IPS-15b (cell line): ENCODE data around the gene MGAT4A.
"Not testable (repeated sequence)": the region's sequence is repeated elsewhere in the genome, so short reads cannot be mapped to it uniquely, and the experiment has no call there.

Experiments
- H3K27me3 ChIP-seq: one replicate; pipeline ENCODE4 v1.6.1; 2013; ENCODE audit warnings: low read length; ENCODE audit not compliant: control insufficient read depth, insufficient read depth
- H3K36me3 ChIP-seq: one replicate; pipeline ENCODE4 v1.6.1; 2013; ENCODE audit warnings: low read length; ENCODE audit not compliant: control insufficient read depth, insufficient read depth
- H3K4me1 ChIP-seq: one replicate; pipeline ENCODE4 v1.6.1; 2013; ENCODE audit warnings: mild to moderate bottlenecking, low read length; ENCODE audit not compliant: control insufficient read depth, insufficient read depth
- H3K4me3 ChIP-seq: one replicate; pipeline ENCODE4 v1.5.1; 2013; ENCODE audit warnings: low read depth, low read length
- H3K9ac ChIP-seq: one replicate; pipeline ENCODE4 v1.6.1; 2013; ENCODE audit warnings: low read depth, mild to moderate bottlenecking, low read length
- H3K9me3 ChIP-seq: one replicate; pipeline ENCODE4 v1.6.1; 2013; ENCODE audit warnings: mild to moderate bottlenecking, low read length; ENCODE audit not compliant: control insufficient read depth, insufficient read depth

The MGAT4A gene

GRCh38 chr2:98737848-98738247, 6.9 kb upstream of the MGAT4A start:
- H3K27me3 ChIP-seq = peaks cover 1% of the 10 kb centered on the region
- no peaks in the 10 kb centered on the region for H3K36me3 ChIP-seq
- no peak overlapping the region for H3K4me3 ChIP-seq
- no peaks in the 10 kb centered on the region for H3K4me1 ChIP-seq
- H3K9ac ChIP-seq = no peak overlapping the region
- H3K9me3 ChIP-seq = no peaks in the 10 kb centered on the region

- Histone ChIP-seq H3K4me1 (no peaks in the 10 kb centered on the region), H3K4me3 (no peak overlapping the region), H3K36me3 (no peaks in the 10 kb centered on the region), H3K9ac (no peak overlapping the region), H3K9me3 (no peaks in the 10 kb centered on the region), H3K27me3 (peaks cover 15% of the 10 kb centered on the region)
These were observed 5.5 kb upstream of the MGAT4A start for GRCh38 chr2:98736464-98736889.

GRCh38 chr2:98734823-98735260, 3.9 kb upstream of the MGAT4A start:
- Histone ChIP-seq H3K36me3 (no peaks in the 10 kb centered on the region), H3K9ac (no peak overlapping the region), H3K4me1 (peaks cover under 1% of the 10 kb centered on the region), H3K9me3 (no peaks in the 10 kb centered on the region), H3K27me3 (peaks cover 18% of the 10 kb centered on the region), H3K4me3 (no peak overlapping the region)

GRCh38 chr2:98734162-98734561, 3.2 kb upstream of the MGAT4A start:
- Histone ChIP-seq H3K4me1 (peaks cover 3% of the 10 kb centered on the region), H3K4me3 (no peak overlapping the region), H3K9ac (no peak overlapping the region), H3K27me3 (peaks cover 25% of the 10 kb centered on the region), H3K36me3 (no peaks in the 10 kb centered on the region), H3K9me3 (no peaks in the 10 kb centered on the region)

- Histone ChIP-seq H3K36me3 (no peaks in the 10 kb centered on the region), H3K9ac (no peak overlapping the region), H3K4me1 (peaks cover 3% of the 10 kb centered on the region), H3K27me3 (peaks cover 30% of the 10 kb centered on the region), H3K9me3 (no peaks in the 10 kb centered on the region), H3K4me3 (no peak overlapping the region)
These were observed 1.6 kb upstream of the MGAT4A start for GRCh38 chr2:98732430-98733051.

- H3K27me3 ChIP-seq = peaks cover 30% of the 10 kb centered on the region
These were observed 990 bp upstream of the MGAT4A start for GRCh38 chr2:98731894-98732349.

GRCh38 chr2:98730707-98731040, 258 bp downstream of the MGAT4A start:
- Histone ChIP-seq H3K36me3 (no peaks in the 10 kb centered on the region), H3K4me3 (peak overlapping the region; percentile 63), H3K9ac (no peak overlapping the region), H3K4me1 (peaks cover 6% of the 10 kb centered on the region), H3K9me3 (no peaks in the 10 kb centered on the region), H3K27me3 (peaks cover 30% of the 10 kb centered on the region)

More at GRCh38 chr2:98731894-98732349, 990 bp upstream of the MGAT4A start:
- Histone ChIP-seq H3K36me3 (no peaks in the 10 kb centered on the region), H3K4me1 (peaks cover 3% of the 10 kb centered on the region), H3K4me3 (peak overlapping the region; percentile 78), H3K9ac (no peak overlapping the region), H3K9me3 (no peaks in the 10 kb centered on the region)

- Histone ChIP-seq H3K4me3 (peak overlapping the region; percentile 63), H3K27me3 (peaks cover 30% of the 10 kb centered on the region), H3K9ac (no peak overlapping the region), H3K4me1 (peaks cover 8% of the 10 kb centered on the region), H3K9me3 (no peaks in the 10 kb centered on the region), H3K36me3 (no peaks in the 10 kb centered on the region)
These were observed 752 bp downstream of the MGAT4A start for GRCh38 chr2:98730053-98730706.

GRCh38 chr2:98729652-98730051, 1.3 kb downstream of the MGAT4A start:
- Histone ChIP-seq H3K4me3 (peak overlapping the region; percentile 63), H3K9ac (no peak overlapping the region), H3K36me3 (no peaks in the 10 kb centered on the region), H3K4me1 (peaks cover 8% of the 10 kb centered on the region), H3K27me3 (peaks cover 30% of the 10 kb centered on the region), H3K9me3 (no peaks in the 10 kb centered on the region)

- H3K36me3 ChIP-seq, H3K4me3 ChIP-seq, H3K4me1 ChIP-seq, H3K9me3 ChIP-seq, H3K9ac ChIP-seq: not testable (repeated sequence)
- peaks cover 30% of the 10 kb centered on the region for H3K27me3 ChIP-seq
These were observed 2.7 kb downstream of the MGAT4A start for GRCh38 chr2:98728088-98728718.

GRCh38 chr2:98727369-98728087, 3.4 kb downstream of the MGAT4A start:
- no peak overlapping the region for H3K4me3 ChIP-seq
- no peaks in the 10 kb centered on the region for H3K36me3 ChIP-seq
- peaks cover 26% of the 10 kb centered on the region for H3K27me3 ChIP-seq
- peaks cover 8% of the 10 kb centered on the region for H3K4me1 ChIP-seq
- no peaks in the 10 kb centered on the region for H3K9me3 ChIP-seq
- no peak overlapping the region for H3K9ac ChIP-seq
